K562 (cell line): ENCODE measurements around the gene IRF2BP2. TPM values are rescaled to one million over a fixed set of nuclear protein-coding genes. Genes with fewer than 3 reads are reported as not detected.

Experiments used
- ATAC-seq: fragments of 200-7000 bp; cut with Tn5 transposase; 3 replicates; pipeline ENCODE4 v1.9.1; 2020; ENCODE audit warnings: moderate library complexity
- BruUV-seq: library from RNA; stranded (reverse); fragments of 400-500 nt; replicated peaks from 2 replicates; lab custom pipeline; 2021; lab: Mats Ljungman, UMichigan
- CTCF ChIA-PET: fragments of 300-600 bp; formaldehyde crosslinking; extraction: SDS; loops from one replicate; lab custom pipeline; 2021; ENCODE audit warnings: low intra/inter-chr PET ratio; lab: Yijun Ruan, JAX
- POLR2A ChIA-PET: fragments of 300-600, 350-650 bp; sonication (Branson Sonifier 250); formaldehyde crosslinking; extraction: SDS; loops from one replicate; lab custom pipeline; 2021; ENCODE audit warnings: antibody characterized with exemption, inconsistent platforms; lab: Yijun Ruan, JAX
- DNase-seq, 4 experiments: peaks; one replicate each; pipeline versions ENCODE4 v3.0.0 to v3.0.0-alpha.2; 2011 to 2018; ENCODE audit warnings: low spot score in 3 of 4, mixed read lengths in 3 of 4; ENCODE audit errors: extremely low read depth in 1 of 4
- FAIRE-seq: peaks from 2 replicates; lab custom pipeline; 2011; peaks lifted over from hg19 to GRCh38; lab: Jason Lieb, UNC
- H2AFZ ChIP-seq: 2 replicates; pipeline ENCODE4 v1.6.0; 2011; ENCODE audit warnings: low read depth, low read length, control low read depth, inconsistent platforms
- H3K27ac ChIP-seq: fragments of 200-600 bp; 3 replicates; pipeline ENCODE4 v1.8.0; 2011; ENCODE audit warnings: low read depth, mild to moderate bottlenecking, control low read depth, inconsistent platforms, low read length, moderate library complexity, mixed read lengths; ENCODE audit errors: extremely low read depth
- H3K27me3 ChIP-seq, 2 experiments: fragments of 300-600 bp in 1 of 2; 2 replicates in 1 of 2; 3 replicates in 1 of 2; pipeline versions ENCODE4 v1.6.0 to v1.8.0; 2011; ENCODE audit warnings: inconsistent platforms in 2 of 2, low read length in 2 of 2, mild to moderate bottlenecking in 1 of 2, mixed read lengths in 1 of 2, moderate library complexity in 1 of 2; ENCODE audit not compliant: control insufficient read depth in 2 of 2, insufficient read depth in 2 of 2
- H3K36me3 ChIP-seq: fragments of 300-600 bp; 3 replicates; pipeline ENCODE4 v1.8.0; 2011; ENCODE audit warnings: mild to moderate bottlenecking, low read length, inconsistent platforms; ENCODE audit not compliant: control insufficient read depth, insufficient read depth
- H3K4me1 ChIP-seq, 2 experiments: fragments of 200-600 bp in 1 of 2; replicated peaks in 1 of 2; 2 replicates in 1 of 2; 3 replicates in 1 of 2; pipeline versions ENCODE4 v1.5.1 to v1.8.0; 2011; ENCODE audit warnings: inconsistent platforms in 2 of 2, low read length in 2 of 2, mild to moderate bottlenecking in 1 of 2, mixed read lengths in 1 of 2, moderate library complexity in 1 of 2; ENCODE audit not compliant: control insufficient read depth in 2 of 2, insufficient read depth in 2 of 2
- H3K4me2 ChIP-seq: 2 replicates; pipeline ENCODE4 v1.6.1; 2011; ENCODE audit warnings: low read length, control low read depth, inconsistent platforms, mixed read lengths; ENCODE audit not compliant: insufficient read depth
- H3K4me3 ChIP-seq: fragments of 200-600 bp; sonication (generic), shearing (Covaris generic); 2 replicates; pipeline ENCODE4 v1.5.1; 2016; ENCODE audit warnings: control low read depth, inconsistent platforms
- H3K79me2 ChIP-seq: fragments of 200-600 bp; 3 replicates; pipeline ENCODE4 v1.8.0; 2011; ENCODE audit warnings: low read length, inconsistent platforms; ENCODE audit not compliant: control insufficient read depth, insufficient read depth
- H3K9ac ChIP-seq, 2 experiments: 2 replicates each; pipeline versions ENCODE4 v1.6.0 to v1.6.1; 2011; ENCODE audit warnings: low read depth in 2 of 2, low read length in 2 of 2, control low read depth in 1 of 2, inconsistent platforms in 1 of 2, mild to moderate bottlenecking in 1 of 2, mixed read lengths in 1 of 2; ENCODE audit not compliant: insufficient read depth in 1 of 2
- H3K9me1 ChIP-seq: one replicate; pipeline ENCODE4 v1.6.0; 2011; ENCODE audit warnings: inconsistent platforms, mild to moderate bottlenecking, low read length, moderate library complexity; ENCODE audit not compliant: control insufficient read depth, insufficient read depth
- H3K9me3 ChIP-seq: replicated peaks from 2 replicates; pipeline ENCODE4 v1.5.1; 2011; ENCODE audit warnings: low read depth, low read length, inconsistent platforms; ENCODE audit not compliant: control insufficient read depth, insufficient read depth
- H4K20me1 ChIP-seq: replicated peaks from 2 replicates; pipeline ENCODE4 v1.6.1; 2011; ENCODE audit warnings: low read length, inconsistent platforms, mixed read lengths; ENCODE audit not compliant: control insufficient read depth, insufficient read depth
- DDX20 ChIP-seq: fragments of 450-650 bp; IDR thresholded peaks from 2 replicates; pipeline ENCODE4 v1.6.1; 2016; ENCODE audit warnings: missing genetic modification characterization, low read depth, mild to moderate bottlenecking, missing compliant biosample characterization, moderate library complexity
- ESRRB ChIP-seq: fragments of 250-450 bp; sonication (Bioruptor Pico); IDR thresholded peaks from 2 replicates; pipeline ENCODE4 v1.5.0; 2020; ENCODE audit warnings: mild to moderate bottlenecking, moderate library complexity, borderline replicate concordance
- HMBOX1 ChIP-seq: sonication (generic); IDR thresholded peaks from 2 replicates; pipeline ENCODE4 v1.6.1; 2016
- JUNB ChIP-seq: fragments of 450-650 bp; formaldehyde crosslinking; conservative IDR thresholded peaks from 2 replicates; pipeline ENCODE4 v1.4.0; 2020; ENCODE audit warnings: mild to moderate bottlenecking
- POLR3A ChIP-seq: IDR thresholded peaks from 2 replicates; pipeline ENCODE4 v1.6.1; 2011; ENCODE audit warnings: borderline replicate concordance, mild to moderate bottlenecking, moderate library complexity; ENCODE audit not compliant: insufficient read length, insufficient read depth; ENCODE audit errors: extremely low read depth
- RBM39 ChIP-seq: fragments of 200-400 bp; formaldehyde crosslinking; optimal IDR thresholded peaks from 2 replicates; pipeline ENCODE3; 2018; ENCODE audit warnings: low read depth, low read length
- SMAD3 ChIP-seq: fragments of 450-650 bp; formaldehyde crosslinking; conservative IDR thresholded peaks from 2 replicates; pipeline ENCODE4 v1.4.0; 2020; ENCODE audit warnings: mild to moderate bottlenecking
- SMARCA4 ChIP-seq: fragments of 450-650 bp; IDR thresholded peaks from 2 replicates; pipeline ENCODE4 v1.6.1; 2016
- SRF ChIP-seq, 2 experiments: fragments of 250-450, 450-650 bp in 1 of 2; sonication (Bioruptor Pico) in 1 of 2; sonication (generic) in 1 of 2; formaldehyde crosslinking; IDR thresholded peaks; 2 replicates each; pipeline versions ENCODE4 v1.5.0 to v1.5.1; 2020 to 2022; ENCODE audit warnings: mild to moderate bottlenecking in 1 of 2, missing genetic modification reagents in 1 of 2
- STAT5A ChIP-seq: IDR thresholded peaks from 2 replicates; pipeline ENCODE4 v1.6.1; 2012; ENCODE audit warnings: low read length, inconsistent platforms, borderline replicate concordance
- TEAD2 ChIP-seq: fragments of 450-650 bp; IDR thresholded peaks from 2 replicates; pipeline ENCODE4 v1.6.1; 2016; ENCODE audit warnings: missing genetic modification characterization, control low read depth, missing compliant biosample characterization
- ZNF518B ChIP-seq: fragments of 250-450 bp; sonication (Bioruptor Pico); IDR thresholded peaks from 2 replicates; pipeline ENCODE4 v1.5.0; 2021; ENCODE audit warnings: mild to moderate bottlenecking, moderate library complexity
- WGBS: fragments of 100-300 bp; shearing (Covaris generic); methylation state at CpG from one replicate; pipeline ENCODE4 v1.1.6; 2016; ENCODE audit warnings: low coverage, mixed read lengths; ENCODE audit not compliant: insufficient coverage; ENCODE audit errors: missing lambda C conversion rate; 5-methylcytosine and 5-hydroxymethylcytosine counted together
- in situ Hi-C: fragments of 300-500 bp; cut with MboI; formaldehyde crosslinking; loops from 4 replicates; pipeline ENCODE4 v1.15.0; 2018; ENCODE audit warnings: inconsistent platforms, mixed read lengths
- intact Hi-C: fragments of 100-400 bp; cut with micrococcal nuclease; formaldehyde crosslinking; loops from 2 replicates; pipeline ENCODE4 v1.14.2; 2022
- polyA plus RNA-seq, 8 experiments: library from polyadenylated mRNA; depleted of rRNA in 4 of 8; stranded (reverse) in 5 of 8; unstranded in 3 of 8; fragments of >200 nt; fragmentation: Nextera tagmentation in 2 of 8; fragmentation: Illumina TruSeq in 1 of 8; extraction: Ambion mirVana in 2 of 8; extraction: Trizol in 1 of 8; gene quantifications; 2 replicates each; pipeline versions ENCODE4 v1.2.1 to v1.2.3, GENCODE V29; 2011 to 2014; ENCODE audit warnings: inconsistent platforms in 1 of 8, missing spikeins in 1 of 8
- total RNA-seq, 7 experiments: library from RNA; depleted of rRNA in 6 of 7; stranded (reverse); fragments of >200 nt in 6 of 7; fragmentation: Illumina TruSeq in 2 of 7; extraction: Trizol in 2 of 7; gene quantifications; 2 replicates each; pipeline versions ENCODE4 v1.2.1 to v1.2.3, GENCODE V29; 2011 to 2021; ENCODE audit warnings: low replicate concordance in 1 of 7
- TF ChIP-seq, protein P1 (sequence below): fragments of 450-650 bp; IDR thresholded peaks from 2 replicates; pipeline ENCODE4 v1.6.1; 2017; ENCODE audit warnings: antibody characterized with exemption

Gene IRF2BP2
- total and polyA plus RNA-seq, 9 of the 15 experiments (the other 6 are each of a cell fraction or from before 2014, with no cell fraction given): 7.7 to 68.6 (median 22.1) TPM

- no peak for TF ChIP-seq ZNF518B (CRISPR knock-in tag)
- peak; percentile 9; the same call in 1 of the 2 replicates for TF ChIP-seq SMARCA4
Measured at GRCh38 chr1:234614081-234614489, 4.1 kb upstream of the IRF2BP2 start (continued).

DNA sequence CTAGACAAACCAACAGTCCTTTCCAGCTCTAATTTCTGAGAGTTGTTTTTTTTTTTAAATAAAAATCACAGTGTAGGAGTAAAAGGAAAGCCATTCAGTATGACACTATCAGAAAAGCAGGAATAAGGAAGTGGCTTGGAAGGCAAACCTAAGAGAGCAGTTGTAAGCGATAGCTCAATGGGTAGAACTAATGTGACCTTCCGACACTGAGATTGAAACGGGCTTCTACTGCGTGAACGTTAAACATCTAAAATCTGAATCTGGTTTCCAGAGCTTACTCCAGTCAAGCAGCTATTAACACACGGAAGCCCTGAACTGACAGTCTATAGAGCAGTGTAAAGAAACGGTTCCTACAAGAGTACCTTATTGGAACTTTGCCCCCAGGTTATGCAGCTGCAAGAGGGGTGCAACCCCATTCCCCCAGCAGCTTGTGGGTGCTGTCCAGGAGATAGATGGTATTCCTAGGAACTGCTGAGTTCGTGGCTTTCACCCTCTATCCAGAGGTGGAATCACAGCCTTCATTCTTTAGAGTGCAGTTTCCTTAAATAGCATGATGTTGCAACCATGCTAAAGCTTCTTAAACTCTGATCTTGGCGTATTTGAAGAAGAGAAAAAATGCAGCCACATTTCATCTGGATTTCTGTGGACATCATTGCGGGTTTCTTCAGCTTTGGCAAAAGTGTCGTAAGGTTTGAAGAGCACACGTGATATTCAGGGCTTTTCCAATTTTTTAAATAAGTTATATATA, 3.3 kb upstream of the IRF2BP2 start:
- H3K36me3 ChIP-seq: no peaks in the 10 kb centered on the region
- no peaks in the 10 kb centered on the region for H3K27me3 ChIP-seq
- DNase-seq (peak in 1 of 4 experiments; percentile 45), ATAC-seq (peak; percentile 7), FAIRE-seq (no peak)
- peaks cover 10% of the 10 kb centered on the region for H3K79me2 ChIP-seq
- H3K4me3 ChIP-seq: peak overlapping the region; percentile 10
- no TSS peak for BruUV-seq
- H3K27ac ChIP-seq: peak overlapping the region; percentile 82; the same call in 2 of the 3 replicates
- peak overlapping the region; percentile 71 to 85; a peak in 3 of 4 replicates for H3K9ac ChIP-seq
- ChIA-PET CTCF (no interaction called here), POLR2A (interaction anchor here (0.6 to 6.1 kb wide), 29 partner anchors 9 to 715 kb away, joined by 3 to 59 read pairs (median 4); partner anchors contain the start of genes COA6 and GGPS1)
- peak overlapping the region; percentile 71 for H2AFZ ChIP-seq
- 0 out of 2 replicates have a peak, but pooled peaks cover under 1% of the 10 kb centered on the region for H4K20me1 ChIP-seq
- peak overlapping the region; percentile 82 for H3K4me2 ChIP-seq
- WGBS: 23% methylated on average over 12 of the region's 12 CpGs
- H3K9me1 ChIP-seq: no peaks in the 10 kb centered on the region
- intact Hi-C loops (loop anchor here (2.0 to 5.0 kb wide), 3 partner anchors 64 to 359 kb away; no protein-coding TSS in a partner anchor), in situ Hi-C loops (loop anchor here (5.0 to 10.0 kb wide), 2 partner anchors 111 to 264 kb away; no protein-coding TSS in a partner anchor)
- H3K9me3 ChIP-seq: no peaks in the 10 kb centered on the region
- H3K4me1 ChIP-seq: peaks cover 37 to 41% of the 10 kb centered on the region in 2 experiments
- TF ChIP-seq STAT5A: no peak
- TF ChIP-seq SRF (CRISPR knock-in tag; IDR thresholded peaks at IDR 0.05): peak in 1 of 2 experiments; percentile 54; a peak in 1 of 4 replicates
- no peak for TF ChIP-seq TEAD2 (tag)
- TF ChIP-seq POLR3A: no peak
- 0 out of 2 replicates have a peak, but pooled peaks have one; percentile 29 for TF ChIP-seq JUNB (CRISPR knock-in tag)
- no peak for TF ChIP-seq RBM39
- TF ChIP-seq SMAD3: no peak; the same call in 1 of the 2 replicates
- TF ChIP-seq, protein P1, sequence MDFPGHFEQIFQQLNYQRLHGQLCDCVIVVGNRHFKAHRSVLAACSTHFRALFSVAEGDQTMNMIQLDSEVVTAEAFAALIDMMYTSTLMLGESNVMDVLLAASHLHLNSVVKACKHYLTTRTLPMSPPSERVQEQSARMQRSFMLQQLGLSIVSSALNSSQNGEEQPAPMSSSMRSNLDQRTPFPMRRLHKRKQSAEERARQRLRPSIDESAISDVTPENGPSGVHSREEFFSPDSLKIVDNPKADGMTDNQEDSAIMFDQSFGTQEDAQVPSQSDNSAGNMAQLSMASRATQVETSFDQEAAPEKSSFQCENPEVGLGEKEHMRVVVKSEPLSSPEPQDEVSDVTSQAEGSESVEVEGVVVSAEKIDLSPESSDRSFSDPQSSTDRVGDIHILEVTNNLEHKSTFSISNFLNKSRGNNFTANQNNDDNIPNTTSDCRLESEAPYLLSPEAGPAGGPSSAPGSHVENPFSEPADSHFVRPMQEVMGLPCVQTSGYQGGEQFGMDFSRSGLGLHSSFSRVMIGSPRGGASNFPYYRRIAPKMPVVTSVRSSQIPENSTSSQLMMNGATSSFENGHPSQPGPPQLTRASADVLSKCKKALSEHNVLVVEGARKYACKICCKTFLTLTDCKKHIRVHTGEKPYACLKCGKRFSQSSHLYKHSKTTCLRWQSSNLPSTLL: no peak
- TF ChIP-seq HMBOX1: no peak
- no peak for TF ChIP-seq ESRRB (CRISPR knock-in tag)
- TF ChIP-seq DDX20: peak; percentile 82
